DMS114 treated with DMSO at 0.1 percent for 48 hours (cell line): Measurements from ENCODE around the gene HRH2.
"Not testable (repeated sequence)": the region's sequence is repeated elsewhere in the genome, so short reads cannot be mapped to it uniquely, and the experiment has no call there.

ENCODE experiments used
- DNase-seq: peaks from one replicate; lab custom pipeline; 2025; ENCODE audit not compliant: unreplicated experiment; lab: John Stamatoyannopoulos, UW

The HRH2 gene

DNA sequence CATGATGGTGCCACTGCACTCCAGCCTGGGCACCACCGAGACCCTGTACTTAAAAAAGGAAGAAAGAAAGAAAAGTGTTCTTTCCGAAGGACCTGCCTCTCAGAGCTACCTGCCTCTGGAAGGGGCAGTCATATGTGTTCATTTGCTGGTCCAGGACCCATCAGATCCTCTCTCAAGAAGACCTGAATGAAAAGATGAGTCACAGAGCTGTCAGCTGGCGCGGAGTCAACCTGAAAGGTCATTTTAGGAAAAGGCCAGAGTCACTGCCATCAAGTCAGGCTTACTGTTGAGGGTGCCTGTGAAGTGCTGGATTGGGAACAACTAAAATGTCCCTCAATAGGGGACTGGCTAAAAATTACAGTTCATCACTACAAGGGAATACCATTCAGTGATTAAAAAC is 14.9 kb upstream of the HRH2 start:
- DNase-seq: no peak

DNA sequence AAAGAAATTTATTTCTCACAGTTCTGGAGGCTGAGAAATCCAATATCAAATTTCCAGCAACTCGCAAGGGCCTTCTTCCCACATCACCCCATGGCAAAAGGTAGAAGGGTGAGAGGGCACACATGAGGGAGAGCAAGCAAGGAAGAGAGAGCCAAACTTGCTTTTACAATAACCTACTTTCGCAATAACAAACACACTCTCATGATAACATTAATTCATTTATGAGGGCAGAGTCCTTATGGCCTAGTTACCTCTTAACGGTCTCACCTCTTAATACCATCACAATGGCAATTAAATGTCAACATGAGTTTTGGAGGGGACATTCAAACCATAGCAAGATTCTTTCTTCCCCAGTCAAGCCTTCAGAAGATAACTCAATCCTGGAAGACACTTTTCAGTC is 11.6 kb upstream of the HRH2 start:
- DNase-seq: no peak

- DNase-seq: no peak
Observed at GRCh38 chr5:175649967-175650366, 7.9 kb upstream of the HRH2 start.

DNA sequence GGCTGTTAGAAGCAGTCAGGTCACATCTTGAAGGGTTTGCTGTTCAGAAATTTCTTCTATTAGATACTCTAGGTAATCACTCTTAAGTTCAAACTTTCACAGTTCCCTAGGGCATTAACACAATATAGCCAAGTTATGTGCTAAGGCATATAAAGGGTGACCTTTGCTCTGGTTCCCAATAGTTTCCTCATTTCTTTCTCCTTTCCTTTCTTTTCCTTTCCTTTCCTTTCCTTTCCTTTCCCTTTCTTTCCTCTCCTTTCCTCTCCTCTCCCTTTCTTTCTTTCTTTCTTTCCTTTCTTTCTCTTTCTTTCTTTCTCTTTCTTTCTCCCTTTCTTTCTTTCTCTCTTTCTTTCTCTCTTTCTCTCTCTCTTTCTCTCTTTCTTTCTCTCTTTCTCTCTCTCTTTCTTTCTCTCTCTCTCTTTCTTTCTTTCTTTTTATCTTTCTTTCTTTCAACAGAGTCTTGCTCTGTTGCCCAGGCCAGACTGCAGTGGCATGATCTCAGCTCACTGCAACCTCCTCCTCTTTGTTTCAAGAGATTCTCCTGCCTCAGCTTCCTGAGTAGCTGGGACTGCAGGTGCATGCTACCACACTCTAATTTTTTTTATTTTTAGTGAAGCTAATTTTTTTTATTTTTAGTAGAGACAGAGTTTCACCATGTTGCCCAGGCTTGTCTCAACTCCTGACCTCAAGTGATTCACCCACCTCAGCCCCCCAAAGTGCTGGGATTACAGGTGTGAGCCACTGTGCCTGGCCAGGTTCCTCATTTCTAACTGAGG is 7.3 kb upstream of the HRH2 start:
- not testable (repeated sequence) for DNase-seq

GRCh38 chr5:175652741-175653663 is 4.9 kb upstream of the HRH2 start:
- no peak for DNase-seq

DNA sequence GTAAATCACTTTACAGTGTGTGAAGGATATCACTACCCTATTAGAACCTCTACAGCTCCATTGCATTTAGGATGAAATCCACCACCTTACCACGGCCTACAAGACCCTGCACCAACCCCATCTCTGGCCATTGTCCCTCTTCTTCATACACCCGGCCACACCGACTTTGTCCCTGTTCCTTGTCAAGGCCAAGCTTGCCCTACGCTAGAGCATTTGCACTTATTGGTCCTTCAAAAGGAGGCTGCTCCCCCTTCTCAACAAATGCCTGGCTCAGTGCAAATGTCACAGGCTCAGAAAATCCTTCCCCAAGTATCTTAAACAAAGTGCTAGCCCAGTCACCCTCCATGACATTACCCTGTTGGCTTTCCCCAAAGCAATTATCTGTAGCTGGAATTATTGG is 4.1 kb upstream of the HRH2 start:
- no peak for DNase-seq

- no peak for DNase-seq
Observed at GRCh38 chr5:175654339-175654738, 3.5 kb upstream of the HRH2 start.

- DNase-seq: no peak
Observed at GRCh38 chr5:175654807-175655206, 3.1 kb upstream of the HRH2 start.

- no peak for DNase-seq
Observed at GRCh38 chr5:175655411-175655810, 2.5 kb upstream of the HRH2 start.

DNA sequence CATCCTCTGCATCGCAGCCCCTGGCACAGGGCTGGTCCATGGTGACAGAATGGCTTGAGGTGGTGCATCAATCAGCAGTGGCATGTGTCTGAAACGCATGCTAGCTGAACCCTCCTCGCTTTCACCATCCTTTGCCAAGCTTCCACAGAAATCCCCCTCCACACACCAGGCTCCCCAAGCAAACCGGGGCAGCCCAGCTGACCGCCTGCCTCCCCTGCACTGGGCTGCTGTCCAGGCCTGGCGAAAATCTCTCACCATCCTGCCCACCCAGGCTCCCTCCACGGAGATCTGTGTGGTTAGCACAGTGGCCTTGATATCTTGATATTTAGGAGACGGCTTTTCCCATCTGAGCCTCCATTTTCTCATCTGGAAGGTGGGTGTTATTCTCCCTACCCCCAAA is 905 bp upstream of the HRH2 start:
- no peak for DNase-seq

DNA sequence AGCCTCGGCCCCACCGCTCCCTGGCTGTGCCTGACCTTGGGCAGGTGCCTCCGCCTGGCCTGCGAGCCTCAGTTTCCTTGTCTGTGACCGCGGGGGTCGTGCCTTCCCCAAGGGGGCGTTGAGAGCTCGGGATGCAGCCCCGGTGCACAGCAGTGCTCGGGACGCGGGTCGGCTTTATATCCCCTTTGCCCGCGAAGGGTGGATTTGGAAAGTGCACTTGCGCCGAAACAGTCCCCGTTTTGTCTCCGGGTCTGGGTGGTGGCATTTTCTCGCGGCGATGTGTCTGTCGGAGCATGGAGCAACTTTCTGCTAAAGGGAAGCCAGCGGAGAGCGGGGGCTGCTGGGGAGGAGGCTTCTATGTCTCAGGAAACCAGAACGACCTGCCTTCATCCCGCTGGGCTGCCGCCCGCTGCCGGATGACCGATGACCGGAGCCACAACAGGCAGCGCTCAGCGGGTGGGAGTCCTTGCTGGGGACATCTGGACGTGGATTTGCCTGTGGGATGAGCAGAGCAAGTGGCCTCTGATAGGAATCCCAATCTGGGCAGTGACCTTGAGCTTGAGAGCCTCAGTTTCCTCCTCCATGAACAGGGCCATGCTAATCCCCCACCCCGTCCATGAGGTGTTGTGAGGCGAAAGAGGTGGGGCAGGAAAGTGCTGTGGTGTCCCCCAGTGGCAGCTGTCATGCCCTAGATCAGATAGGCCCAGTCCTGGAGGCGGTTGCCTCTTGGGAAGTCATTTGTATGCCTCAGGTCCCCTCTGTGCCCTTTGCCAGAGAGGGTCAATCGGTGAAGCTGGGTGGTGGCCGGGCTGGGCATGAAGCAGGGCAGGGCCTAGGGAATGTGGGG is 651 bp downstream of the HRH2 start:
- DNase-seq: no peak

- no peak for DNase-seq
Observed at GRCh38 chr5:175659546-175660253, 1.8 kb downstream of the HRH2 start.

GRCh38 chr5:175663186-175664184 is 5.6 kb downstream of the HRH2 start:
- no peak for DNase-seq

- DNase-seq: no peak
Observed at GRCh38 chr5:175664723-175665122, 6.9 kb downstream of the HRH2 start.

GRCh38 chr5:175666216-175666615 is 8.3 kb downstream of the HRH2 start:
- no peak for DNase-seq

DNA sequence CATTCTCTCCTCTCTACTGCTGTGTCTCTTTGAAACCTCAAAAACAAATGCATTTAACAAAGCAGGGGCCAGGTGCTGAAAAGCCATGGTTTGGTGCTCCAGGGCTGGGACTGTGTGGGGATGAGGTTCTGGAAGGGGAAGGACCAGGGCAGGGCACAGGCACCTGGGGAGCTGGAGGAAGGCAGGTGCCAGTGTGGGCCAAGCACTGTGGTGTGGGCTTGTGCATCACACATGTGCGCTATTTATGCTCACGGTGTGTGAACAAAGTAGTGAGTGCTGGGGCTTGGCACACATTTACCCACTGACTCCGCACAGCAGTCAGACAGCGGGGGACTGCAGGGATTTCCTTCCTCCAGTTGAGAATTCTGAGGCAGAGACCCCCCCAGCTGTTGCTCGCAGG is 10.1 kb downstream of the HRH2 start:
- no peak for DNase-seq

GRCh38 chr5:175670372-175670771 is 12.5 kb downstream of the HRH2 start:
- no peak for DNase-seq

GRCh38 chr5:175671013-175671412 is 13.1 kb downstream of the HRH2 start:
- no peak for DNase-seq

GRCh38 chr5:175672976-175673648 is 15.2 kb downstream of the HRH2 start:
- DNase-seq: no peak
